Astrocyte (in vitro differentiated cells and primary cell): Measurements from ENCODE around the gene ARFGEF2.

Source experiments
- CTCF ChIP-seq: IDR thresholded peaks from 2 replicates; pipeline ENCODE4 v1.5.1; 2011; ENCODE audit warnings: low read depth, mild to moderate bottlenecking, inconsistent platforms, low read length, moderate library complexity; ENCODE audit not compliant: insufficient read depth
- EZH2 ChIP-seq: IDR thresholded peaks from 2 replicates; pipeline ENCODE4 v1.6.1; 2012; ENCODE audit warnings: mild to moderate bottlenecking, low read length, inconsistent platforms; ENCODE audit not compliant: insufficient read depth

- TF ChIP-seq EZH2 (no peak), CTCF (no peak)
Observed at GRCh38 chr20:48948612-48949011, 27.1 kb downstream of the ARFGEF2 start.
